HepG2 (cell line): ENCODE data around the gene EGFR. TPM values are rescaled to one million over a fixed set of nuclear protein-coding genes. Genes with fewer than 3 reads are reported as not detected.

Experiments
- ATAC-seq: fragments of 200-7000 bp; cut with Tn5 transposase; 3 replicates; pipeline ENCODE4 v1.9.1; 2020; ENCODE audit warnings: mild to moderate bottlenecking, moderate library complexity
- BruUV-seq: library from RNA; stranded (reverse); fragments of 400-500 nt; replicated peaks from 2 replicates; lab custom pipeline; 2021; lab: Mats Ljungman, UMichigan
- CTCF ChIA-PET: fragments of 300-600 bp; formaldehyde crosslinking; extraction: SDS; loops from one replicate; lab custom pipeline; 2021; ENCODE audit warnings: low total read pairs, inconsistent platforms, low intra/inter-chr PET ratio; lab: Yijun Ruan, JAX
- POLR2A ChIA-PET: fragments of 350-600 bp; sonication (Branson Sonifier 250); formaldehyde crosslinking; loops from one replicate; lab custom pipeline; 2020; ENCODE audit warnings: antibody characterized with exemption, inconsistent platforms; lab: Yijun Ruan, JAX
- DNase-seq: peaks from one replicate; pipeline ENCODE4 v3.0.0-alpha.2; 2015; ENCODE audit warnings: low spot score
- FAIRE-seq: peaks from 3 replicates; lab custom pipeline; 2011; peaks lifted over from hg19 to GRCh38; lab: Jason Lieb, UNC
- H2AFZ ChIP-seq: one replicate; pipeline ENCODE4 v1.6.1; 2011; ENCODE audit warnings: low read length, inconsistent platforms
- H3K27ac ChIP-seq: fragments of 300-600 bp; 3 replicates; pipeline ENCODE4 v1.8.0; 2011; ENCODE audit warnings: mixed run types, mild to moderate bottlenecking, mixed read lengths, low read length, inconsistent platforms; ENCODE audit not compliant: insufficient read depth; ENCODE audit errors: extremely low read length
- H3K27me3 ChIP-seq, 2 experiments: fragments of 200-600 bp in 1 of 2; 2 replicates in 1 of 2; 3 replicates in 1 of 2; pipeline versions ENCODE4 v1.6.0 to v1.8.0; 2011; ENCODE audit warnings: low read length in 2 of 2, mild to moderate bottlenecking in 2 of 2, moderate library complexity in 2 of 2, inconsistent platforms in 1 of 2; ENCODE audit not compliant: insufficient read depth in 2 of 2, control insufficient read depth in 1 of 2
- H3K36me3 ChIP-seq, 2 experiments: fragments of 200-600 bp in 1 of 2; replicated peaks in 1 of 2; 2 replicates in 1 of 2; 3 replicates in 1 of 2; pipeline versions ENCODE4 v1.5.1 to v1.8.0; 2011; ENCODE audit warnings: low read length in 2 of 2, inconsistent platforms in 1 of 2; ENCODE audit not compliant: insufficient read depth in 2 of 2, control insufficient read depth in 1 of 2
- H3K4me1 ChIP-seq: 2 replicates; pipeline ENCODE4 v1.5.1; 2012; ENCODE audit warnings: low read length, inconsistent platforms; ENCODE audit not compliant: insufficient read depth
- H3K4me2 ChIP-seq: 2 replicates; pipeline ENCODE4 v1.6.0; 2011; ENCODE audit warnings: low read depth, low read length, inconsistent platforms
- H3K4me3 ChIP-seq, 3 experiments: fragments of 200-600 bp in 1 of 3; sonication (generic), shearing (Covaris generic) in 1 of 3; replicated peaks in 1 of 3; 2 replicates each; pipeline ENCODE4 v1.5.1; 2011 to 2016; ENCODE audit warnings: low read length in 3 of 3, inconsistent platforms in 2 of 3, low read depth in 2 of 3, mild to moderate bottlenecking in 2 of 3, control low read depth in 1 of 3, mixed read lengths in 1 of 3; ENCODE audit not compliant: insufficient read depth in 1 of 3
- H3K79me2 ChIP-seq: one replicate; pipeline ENCODE4 v1.6.1; 2011; ENCODE audit warnings: low read length, inconsistent platforms; ENCODE audit not compliant: insufficient read depth
- H3K9ac ChIP-seq: 2 replicates; pipeline ENCODE4 v1.6.0; 2011; ENCODE audit warnings: mild to moderate bottlenecking, low read depth, low read length, inconsistent platforms; ENCODE audit not compliant: insufficient read depth
- H3K9me3 ChIP-seq: 2 replicates; pipeline ENCODE4 v1.5.1; 2012; ENCODE audit warnings: mild to moderate bottlenecking, low read length
- H4K20me1 ChIP-seq: 2 replicates; pipeline ENCODE4 v1.6.0; 2011; ENCODE audit warnings: inconsistent platforms, mild to moderate bottlenecking, low read length, moderate library complexity; ENCODE audit not compliant: insufficient read depth
- BRD4 ChIP-seq: sonication (generic); formaldehyde crosslinking; IDR thresholded peaks from 2 replicates; pipeline ENCODE4 v1.4.0; 2020; ENCODE audit warnings: missing genetic modification reagents
- CEBPG ChIP-seq: IDR thresholded peaks from 2 replicates; pipeline ENCODE4 v1.6.1; 2016
- CENPX ChIP-seq: sonication (generic); formaldehyde crosslinking; IDR thresholded peaks from 2 replicates; pipeline ENCODE4 v1.9.0; 2021; ENCODE audit warnings: mild to moderate bottlenecking, missing genetic modification reagents, moderate library complexity
- KLF9 ChIP-seq: IDR thresholded peaks from 2 replicates; pipeline ENCODE4 v1.6.1; 2016; ENCODE audit warnings: low read depth
- MAFK ChIP-seq, 2 experiments: IDR thresholded peaks in 1 of 2; conservative IDR thresholded peaks in 1 of 2; 2 replicates each; pipeline ENCODE4 v1.6.1; 2011; ENCODE audit warnings: improper control_type of control experiment in 2 of 2, low read length in 2 of 2
- POLR2G ChIP-seq: fragments of 200-400 bp; formaldehyde crosslinking; IDR thresholded peaks from 2 replicates; pipeline ENCODE4 v1.6.1; 2018; ENCODE audit warnings: mild to moderate bottlenecking, low read depth, low read length, moderate library complexity
- SAFB2 ChIP-seq: sonication (generic); formaldehyde crosslinking; IDR thresholded peaks from 2 replicates; pipeline ENCODE4 v1.5.1; 2020; ENCODE audit warnings: missing genetic modification reagents, low read depth, mild to moderate bottlenecking, borderline replicate concordance
- SP140L ChIP-seq: sonication (generic); formaldehyde crosslinking; IDR thresholded peaks from 2 replicates; pipeline ENCODE4 v1.4.0; 2020; ENCODE audit warnings: missing genetic modification reagents, borderline replicate concordance
- ZMAT3 ChIP-seq: sonication (generic); formaldehyde crosslinking; conservative IDR thresholded peaks from 2 replicates; pipeline ENCODE4 v1.7.0; 2021; ENCODE audit warnings: missing genetic modification reagents
- ZNF136 ChIP-seq: sonication (generic); formaldehyde crosslinking; IDR thresholded peaks from 2 replicates; pipeline ENCODE4 v1.8.1; 2022; ENCODE audit warnings: low read depth, mild to moderate bottlenecking, moderate library complexity, missing genetic modification reagents
- ZNF232 ChIP-seq: sonication (generic); formaldehyde crosslinking; IDR thresholded peaks from 2 replicates; pipeline ENCODE4 v1.4.0; 2020; ENCODE audit warnings: missing genetic modification reagents, borderline replicate concordance
- ZNF441 ChIP-seq: sonication (generic); formaldehyde crosslinking; IDR thresholded peaks from 2 replicates; pipeline ENCODE4 v1.7.0; 2021; ENCODE audit warnings: missing genetic modification reagents, borderline replicate concordance
- ZNF614 ChIP-seq: IDR thresholded peaks from 2 replicates; pipeline ENCODE4 v1.6.1; 2018; ENCODE audit warnings: missing biosample characterization, missing genetic modification reagents, inconsistent platforms, borderline replicate concordance
- ZNF619 ChIP-seq: sonication (generic); formaldehyde crosslinking; IDR thresholded peaks from 2 replicates; pipeline ENCODE4 v1.4.0; 2020; ENCODE audit warnings: mild to moderate bottlenecking, missing genetic modification reagents
- ZNF83 ChIP-seq: sonication (generic); formaldehyde crosslinking; IDR thresholded peaks from 2 replicates; pipeline ENCODE4 v1.4.0; 2020; ENCODE audit warnings: missing genetic modification reagents, mild to moderate bottlenecking, borderline replicate concordance
- ZSCAN22 ChIP-seq: sonication (generic); formaldehyde crosslinking; IDR thresholded peaks from 2 replicates; pipeline ENCODE4 v1.4.0; 2020; ENCODE audit warnings: mild to moderate bottlenecking, missing genetic modification reagents
- WGBS: methylation state at CpG from one replicate; pipeline ENCODE4 v1.1.6; 2017; ENCODE audit warnings: low lambda C conversion rate; 5-methylcytosine and 5-hydroxymethylcytosine counted together
- in situ Hi-C: cut with HindIII; loops from 2 replicates; pipeline ENCODE4 v1.10.0; 2017; ENCODE audit warnings: low pct_unique_long_range_greater_than_20kb; ENCODE audit not compliant: extremely low pct_ligation_motif_present
- intact Hi-C: fragments of 100-400 bp; cut with micrococcal nuclease; formaldehyde crosslinking; loops from one replicate; pipeline ENCODE4 v1.10.0; 2022; ENCODE audit not compliant: unreplicated experiment
- polyA plus RNA-seq, 8 experiments: library from polyadenylated mRNA; depleted of rRNA in 3 of 8; stranded (reverse) in 7 of 8; unstranded in 1 of 8; fragments of >200 nt; fragmentation: Illumina TruSeq in 4 of 8; extraction: Trizol in 4 of 8; gene quantifications; 2 replicates each; pipeline versions ENCODE4 v1.2.1 to v1.2.3, GENCODE V29; 2011 to 2016; ENCODE audit warnings: low read depth in 4 of 8, missing spikeins in 1 of 8, mixed read lengths in 1 of 8; ENCODE audit not compliant: insufficient read depth in 1 of 8
- total RNA-seq, 5 experiments: library from RNA; depleted of rRNA; stranded (reverse); fragments of >200 nt; fragmentation: Illumina TruSeq; extraction: Trizol; gene quantifications; 2 replicates each; pipeline ENCODE4 v1.2.3, GENCODE V29; 2016; ENCODE audit warnings: low read depth in 1 of 5
- TF ChIP-seq, protein P1 (sequence below): sonication (generic); formaldehyde crosslinking; IDR thresholded peaks from 2 replicates; pipeline ENCODE4 v1.5.0; 2020; ENCODE audit warnings: mild to moderate bottlenecking, missing genetic modification reagents, moderate library complexity
- TF ChIP-seq, protein P2 (sequence below): sonication (generic); formaldehyde crosslinking; IDR thresholded peaks from 2 replicates; pipeline ENCODE4 v1.4.0; 2020; ENCODE audit warnings: low read depth, mild to moderate bottlenecking, missing genetic modification reagents

The EGFR gene
- total and polyA plus RNA-seq, 2 of the 13 experiments (the other 11 are each of a cell fraction or from before 2014, with no cell fraction given): 7.0 to 10.0 TPM

DNA sequence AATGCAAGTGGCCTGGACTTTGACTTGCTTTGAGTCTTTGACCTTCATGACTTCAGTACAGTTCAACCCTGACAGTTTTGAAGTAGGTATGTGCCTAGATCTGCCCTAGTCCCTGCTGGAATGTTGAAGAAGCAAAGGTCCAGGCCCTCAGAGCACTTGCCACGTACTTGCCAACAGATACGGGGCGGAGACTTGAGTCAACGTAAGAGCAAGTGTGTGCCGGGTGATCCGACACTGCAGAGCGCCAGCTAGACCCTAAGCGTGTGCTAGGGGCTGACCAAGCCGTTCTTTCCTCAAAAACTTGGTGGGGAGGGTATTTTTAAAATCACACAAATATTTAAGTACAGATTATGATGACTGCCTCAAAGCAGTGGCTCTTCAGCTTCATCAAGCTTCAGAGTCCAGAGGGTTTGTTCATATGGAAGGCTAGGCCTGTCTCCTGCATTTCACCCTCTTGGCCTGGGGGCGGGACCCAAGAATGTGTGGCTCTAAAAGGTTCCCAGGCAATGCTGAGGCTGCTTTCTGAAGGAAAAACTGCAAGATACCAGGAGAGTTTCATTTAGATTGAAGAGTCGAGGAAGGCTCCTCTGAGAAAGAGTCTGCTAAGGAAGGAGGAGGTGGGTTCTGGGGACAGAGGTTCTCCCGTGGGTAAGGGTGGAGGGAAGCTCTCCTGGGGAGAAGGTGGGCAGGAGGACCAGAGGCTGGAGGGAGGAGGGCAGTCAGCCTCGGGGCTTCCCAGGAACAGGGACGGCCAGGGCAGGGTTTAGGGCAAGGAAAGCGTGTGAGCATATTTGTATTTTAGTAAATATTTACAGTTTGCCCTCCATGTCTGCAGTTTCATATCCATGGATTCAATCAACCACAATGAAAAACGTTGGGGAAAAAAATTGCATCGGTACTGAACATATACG, 160.3 kb downstream of the EGFR start (continued):
- TF ChIP-seq, protein P1, sequence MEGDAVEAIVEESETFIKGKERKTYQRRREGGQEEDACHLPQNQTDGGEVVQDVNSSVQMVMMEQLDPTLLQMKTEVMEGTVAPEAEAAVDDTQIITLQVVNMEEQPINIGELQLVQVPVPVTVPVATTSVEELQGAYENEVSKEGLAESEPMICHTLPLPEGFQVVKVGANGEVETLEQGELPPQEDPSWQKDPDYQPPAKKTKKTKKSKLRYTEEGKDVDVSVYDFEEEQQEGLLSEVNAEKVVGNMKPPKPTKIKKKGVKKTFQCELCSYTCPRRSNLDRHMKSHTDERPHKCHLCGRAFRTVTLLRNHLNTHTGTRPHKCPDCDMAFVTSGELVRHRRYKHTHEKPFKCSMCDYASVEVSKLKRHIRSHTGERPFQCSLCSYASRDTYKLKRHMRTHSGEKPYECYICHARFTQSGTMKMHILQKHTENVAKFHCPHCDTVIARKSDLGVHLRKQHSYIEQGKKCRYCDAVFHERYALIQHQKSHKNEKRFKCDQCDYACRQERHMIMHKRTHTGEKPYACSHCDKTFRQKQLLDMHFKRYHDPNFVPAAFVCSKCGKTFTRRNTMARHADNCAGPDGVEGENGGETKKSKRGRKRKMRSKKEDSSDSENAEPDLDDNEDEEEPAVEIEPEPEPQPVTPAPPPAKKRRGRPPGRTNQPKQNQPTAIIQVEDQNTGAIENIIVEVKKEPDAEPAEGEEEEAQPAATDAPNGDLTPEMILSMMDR (CRISPR knock-in tag): 0 out of 2 replicates have a peak, but pooled peaks have one; percentile 16
- TF ChIP-seq ZNF83 (CRISPR knock-in tag): no peak; the same call in 1 of the 2 replicates
- TF ChIP-seq ZNF614 (CRISPR knock-in tag): peak; percentile 76; the same call in 1 of the 2 replicates
- 0 out of 2 replicates have a peak, but pooled peaks have one; percentile 40 for TF ChIP-seq SAFB2

DNA sequence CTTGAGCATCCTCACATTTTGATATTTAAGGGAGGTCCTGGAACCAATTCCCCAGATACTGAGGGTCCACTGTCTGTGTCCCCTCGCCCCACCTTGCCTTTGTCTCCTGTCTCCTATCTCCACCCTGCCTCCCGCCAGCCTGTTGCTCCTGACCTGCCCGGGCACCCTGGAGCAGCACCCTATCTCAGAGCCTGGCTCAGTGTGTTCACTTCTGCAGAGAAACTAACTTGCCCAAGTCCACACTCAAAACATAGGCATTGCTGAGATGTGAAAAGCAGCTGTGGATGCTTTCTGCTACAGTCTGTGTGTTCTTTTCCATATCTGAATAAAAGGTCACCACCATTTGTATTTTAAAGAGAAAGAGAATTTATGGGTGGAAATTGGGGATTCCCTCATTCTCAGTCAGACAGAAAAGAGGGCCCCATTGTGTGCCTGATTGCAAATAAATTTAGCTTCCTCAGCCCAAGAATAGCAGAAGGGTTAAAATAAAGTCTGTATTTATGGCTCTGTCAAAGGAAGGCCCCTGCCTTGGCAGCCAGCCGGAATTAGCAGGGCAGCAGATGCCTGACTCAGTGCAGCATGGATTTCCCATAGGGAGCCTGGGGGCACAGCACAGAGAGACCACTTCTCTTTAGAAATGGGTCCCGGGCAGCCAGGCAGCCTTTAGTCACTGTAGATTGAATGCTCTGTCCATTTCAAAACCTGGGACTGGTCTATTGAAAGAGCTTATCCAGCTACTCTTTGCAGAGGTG, 161.3 kb downstream of the EGFR start:
- H3K4me1 ChIP-seq: peaks cover 88% of the 10 kb centered on the region
- 37% methylated on average over 4 of the region's 5 CpGs for WGBS
- POLR2A ChIA-PET: interaction anchor here (1.2 to 5.1 kb wide), 5 partner anchors 8 to 186 kb away, joined by 3 to 275 read pairs (median 5); partner anchors contain the start of gene LANCL2
- ATAC-seq (no peak), FAIRE-seq (no peak), DNase-seq (no peak)
- no peaks in the 10 kb centered on the region for H3K9me3 ChIP-seq
- H3K27me3 ChIP-seq: no peaks in the 10 kb centered on the region; a peak in 1 of 5 replicates
- in situ Hi-C loops (no loop called here), intact Hi-C loops (loop anchor here (2.0 kb wide), 3 partner anchors 47 to 101 kb away; no protein-coding TSS in a partner anchor)
- peak overlapping the region; percentile 98 for H3K9ac ChIP-seq
- peak overlapping the region; percentile 95 for H3K4me2 ChIP-seq
- H3K79me2 ChIP-seq: peaks cover 29% of the 10 kb centered on the region
- CTCF ChIA-PET: no interaction called here
- H3K36me3 ChIP-seq: peaks cover 0 to 11% of the 10 kb centered on the region in 2 experiments; a peak in 2 of 5 replicates
- peak overlapping the region; percentile 99 for H3K27ac ChIP-seq
- H3K4me3 ChIP-seq: peak overlapping the region; percentile 67 to 79 (median 77)
- H4K20me1 ChIP-seq: no peaks in the 10 kb centered on the region
- no TSS peak for BruUV-seq
- no peak overlapping the region for H2AFZ ChIP-seq
- TF ChIP-seq ZNF136 (CRISPR knock-in tag): no peak
- no peak for TF ChIP-seq KLF9 (CRISPR knock-in tag)
- TF ChIP-seq CEBPG (CRISPR knock-in tag): no peak
- 0 out of 2 replicates have a peak, but pooled peaks have one; percentile 23 for TF ChIP-seq ZNF232 (CRISPR knock-in tag)
- no peak for TF ChIP-seq ZSCAN22 (CRISPR knock-in tag)
- TF ChIP-seq ZMAT3 (CRISPR knock-in tag): 0 out of 2 replicates have a peak, but pooled peaks have one; percentile 22
- TF ChIP-seq, protein P2, sequence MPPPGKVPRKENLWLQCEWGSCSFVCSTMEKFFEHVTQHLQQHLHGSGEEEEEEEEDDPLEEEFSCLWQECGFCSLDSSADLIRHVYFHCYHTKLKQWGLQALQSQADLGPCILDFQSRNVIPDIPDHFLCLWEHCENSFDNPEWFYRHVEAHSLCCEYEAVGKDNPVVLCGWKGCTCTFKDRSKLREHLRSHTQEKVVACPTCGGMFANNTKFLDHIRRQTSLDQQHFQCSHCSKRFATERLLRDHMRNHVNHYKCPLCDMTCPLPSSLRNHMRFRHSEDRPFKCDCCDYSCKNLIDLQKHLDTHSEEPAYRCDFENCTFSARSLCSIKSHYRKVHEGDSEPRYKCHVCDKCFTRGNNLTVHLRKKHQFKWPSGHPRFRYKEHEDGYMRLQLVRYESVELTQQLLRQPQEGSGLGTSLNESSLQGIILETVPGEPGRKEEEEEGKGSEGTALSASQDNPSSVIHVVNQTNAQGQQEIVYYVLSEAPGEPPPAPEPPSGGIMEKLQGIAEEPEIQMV (CRISPR knock-in tag): no peak
- TF ChIP-seq MAFK (conservative IDR thresholded peaks at IDR 0.05 in 1 of 2, IDR thresholded peaks at IDR 0.05 in 1 of 2; ENCODE audit: low read length in 2 of 2): no peak
- TF ChIP-seq CENPX (CRISPR knock-in tag): no peak
- TF ChIP-seq ZNF441 (CRISPR knock-in tag): 0 out of 2 replicates have a peak, but pooled peaks have one; percentile 19
- TF ChIP-seq SP140L (CRISPR knock-in tag): no peak
- no peak for TF ChIP-seq BRD4 (CRISPR knock-in tag)
- no peak for TF ChIP-seq ZNF619 (CRISPR knock-in tag)
- peak; percentile 55; the same call in 1 of the 2 replicates for TF ChIP-seq POLR2G
